K562 (cell line): ENCODE results near the gene ABCC11. TPM values are rescaled to one million over a fixed set of nuclear protein-coding genes. Genes with fewer than 3 reads are reported as not detected.

Experiments used
- ATAC-seq: fragments of 200-7000 bp; cut with Tn5 transposase; 3 replicates; pipeline ENCODE4 v1.9.1; 2020; ENCODE audit warnings: moderate library complexity
- BruUV-seq: library from RNA; stranded (reverse); fragments of 400-500 nt; replicated peaks from 2 replicates; lab custom pipeline; 2021; lab: Mats Ljungman, UMichigan
- CTCF ChIA-PET: fragments of 300-600 bp; formaldehyde crosslinking; extraction: SDS; loops from one replicate; lab custom pipeline; 2021; ENCODE audit warnings: low intra/inter-chr PET ratio; lab: Yijun Ruan, JAX
- POLR2A ChIA-PET: fragments of 300-600, 350-650 bp; sonication (Branson Sonifier 250); formaldehyde crosslinking; extraction: SDS; loops from one replicate; lab custom pipeline; 2021; ENCODE audit warnings: antibody characterized with exemption, inconsistent platforms; lab: Yijun Ruan, JAX
- DNase-seq, 4 experiments: peaks; one replicate each; pipeline versions ENCODE4 v3.0.0 to v3.0.0-alpha.2; 2011 to 2018; ENCODE audit warnings: low spot score in 3 of 4, mixed read lengths in 3 of 4; ENCODE audit errors: extremely low read depth in 1 of 4
- FAIRE-seq: peaks from 2 replicates; lab custom pipeline; 2011; peaks lifted over from hg19 to GRCh38; lab: Jason Lieb, UNC
- H2AFZ ChIP-seq: 2 replicates; pipeline ENCODE4 v1.6.0; 2011; ENCODE audit warnings: low read depth, low read length, control low read depth, inconsistent platforms
- H3K27ac ChIP-seq: fragments of 200-600 bp; 3 replicates; pipeline ENCODE4 v1.8.0; 2011; ENCODE audit warnings: low read depth, mild to moderate bottlenecking, control low read depth, inconsistent platforms, low read length, moderate library complexity, mixed read lengths; ENCODE audit errors: extremely low read depth
- H3K27me3 ChIP-seq, 2 experiments: fragments of 300-600 bp in 1 of 2; 2 replicates in 1 of 2; 3 replicates in 1 of 2; pipeline versions ENCODE4 v1.6.0 to v1.8.0; 2011; ENCODE audit warnings: inconsistent platforms in 2 of 2, low read length in 2 of 2, mild to moderate bottlenecking in 1 of 2, mixed read lengths in 1 of 2, moderate library complexity in 1 of 2; ENCODE audit not compliant: control insufficient read depth in 2 of 2, insufficient read depth in 2 of 2
- H3K36me3 ChIP-seq: fragments of 300-600 bp; 3 replicates; pipeline ENCODE4 v1.8.0; 2011; ENCODE audit warnings: mild to moderate bottlenecking, low read length, inconsistent platforms; ENCODE audit not compliant: control insufficient read depth, insufficient read depth
- H3K4me1 ChIP-seq, 2 experiments: fragments of 200-600 bp in 1 of 2; replicated peaks in 1 of 2; 2 replicates in 1 of 2; 3 replicates in 1 of 2; pipeline versions ENCODE4 v1.5.1 to v1.8.0; 2011; ENCODE audit warnings: inconsistent platforms in 2 of 2, low read length in 2 of 2, mild to moderate bottlenecking in 1 of 2, mixed read lengths in 1 of 2, moderate library complexity in 1 of 2; ENCODE audit not compliant: control insufficient read depth in 2 of 2, insufficient read depth in 2 of 2
- H3K4me2 ChIP-seq: 2 replicates; pipeline ENCODE4 v1.6.1; 2011; ENCODE audit warnings: low read length, control low read depth, inconsistent platforms, mixed read lengths; ENCODE audit not compliant: insufficient read depth
- H3K4me3 ChIP-seq: fragments of 200-600 bp; sonication (generic), shearing (Covaris generic); 2 replicates; pipeline ENCODE4 v1.5.1; 2016; ENCODE audit warnings: control low read depth, inconsistent platforms
- H3K79me2 ChIP-seq: fragments of 200-600 bp; 3 replicates; pipeline ENCODE4 v1.8.0; 2011; ENCODE audit warnings: low read length, inconsistent platforms; ENCODE audit not compliant: control insufficient read depth, insufficient read depth
- H3K9ac ChIP-seq, 2 experiments: 2 replicates each; pipeline versions ENCODE4 v1.6.0 to v1.6.1; 2011; ENCODE audit warnings: low read depth in 2 of 2, low read length in 2 of 2, control low read depth in 1 of 2, inconsistent platforms in 1 of 2, mild to moderate bottlenecking in 1 of 2, mixed read lengths in 1 of 2; ENCODE audit not compliant: insufficient read depth in 1 of 2
- H3K9me1 ChIP-seq: one replicate; pipeline ENCODE4 v1.6.0; 2011; ENCODE audit warnings: inconsistent platforms, mild to moderate bottlenecking, low read length, moderate library complexity; ENCODE audit not compliant: control insufficient read depth, insufficient read depth
- H3K9me3 ChIP-seq: replicated peaks from 2 replicates; pipeline ENCODE4 v1.5.1; 2011; ENCODE audit warnings: low read depth, low read length, inconsistent platforms; ENCODE audit not compliant: control insufficient read depth, insufficient read depth
- H4K20me1 ChIP-seq: replicated peaks from 2 replicates; pipeline ENCODE4 v1.6.1; 2011; ENCODE audit warnings: low read length, inconsistent platforms, mixed read lengths; ENCODE audit not compliant: control insufficient read depth, insufficient read depth
- MCM3 ChIP-seq: fragments of 450-650 bp; IDR thresholded peaks from 2 replicates; pipeline ENCODE4 v1.6.1; 2016
- MYNN ChIP-seq, 2 experiments: sonication (generic); formaldehyde crosslinking in 1 of 2; IDR thresholded peaks; 2 replicates each; pipeline versions ENCODE4 v1.5.0 to v1.6.1; 2016 to 2020; ENCODE audit warnings: antibody characterized with exemption in 1 of 2, missing genetic modification reagents in 1 of 2
- PHF21A ChIP-seq: fragments of 450-650 bp; IDR thresholded peaks from 2 replicates; pipeline ENCODE4 v1.6.1; 2017; ENCODE audit warnings: low read depth, borderline replicate concordance
- RB1 ChIP-seq: fragments of 450-650 bp; IDR thresholded peaks from 2 replicates; pipeline ENCODE4 v1.6.1; 2017; ENCODE audit warnings: low read depth, mild to moderate bottlenecking
- RBM22 ChIP-seq: fragments of 200-400 bp; formaldehyde crosslinking; IDR thresholded peaks from 2 replicates; pipeline ENCODE4 v1.6.1; 2018; ENCODE audit warnings: low read length, low read depth; ENCODE audit not compliant: poor library complexity, severe bottlenecking
- RBM25 ChIP-seq: fragments of 200-400 bp; formaldehyde crosslinking; IDR thresholded peaks from 2 replicates; pipeline ENCODE4 v1.6.1; 2018; ENCODE audit warnings: low read length, low read depth, moderate library complexity; ENCODE audit not compliant: severe bottlenecking
- RUNX1 ChIP-seq: sonication (generic); IDR thresholded peaks from 2 replicates; pipeline ENCODE4 v1.6.1; 2016; ENCODE audit warnings: antibody characterized with exemption, low read depth
- STAG1 ChIP-seq: sonication (generic); formaldehyde crosslinking; IDR thresholded peaks from 2 replicates; pipeline ENCODE4 v1.5.0; 2020; ENCODE audit warnings: missing genetic modification reagents, borderline replicate concordance
- TCF7L2 ChIP-seq: fragments of 150-350 bp; IDR thresholded peaks from 2 replicates; pipeline ENCODE4 v1.6.1; 2016; ENCODE audit warnings: low read depth, mild to moderate bottlenecking, low read length, moderate library complexity
- U2AF1 ChIP-seq: fragments of 200-400 bp; formaldehyde crosslinking; optimal IDR thresholded peaks from 2 replicates; pipeline ENCODE3; 2017; ENCODE audit warnings: mild to moderate bottlenecking, low read depth, low read length, moderate library complexity
- ZNF699 ChIP-seq: fragments of 250-450 bp; sonication (Bioruptor Pico); IDR thresholded peaks from 2 replicates; pipeline ENCODE4 v1.8.0; 2021; ENCODE audit warnings: mild to moderate bottlenecking, moderate library complexity; ENCODE audit not compliant: insufficient replicate concordance
- WGBS: fragments of 100-300 bp; shearing (Covaris generic); methylation state at CpG from one replicate; pipeline ENCODE4 v1.1.6; 2016; ENCODE audit warnings: low coverage, mixed read lengths; ENCODE audit not compliant: insufficient coverage; ENCODE audit errors: missing lambda C conversion rate; 5-methylcytosine and 5-hydroxymethylcytosine counted together
- in situ Hi-C: fragments of 300-500 bp; cut with MboI; formaldehyde crosslinking; loops from 4 replicates; pipeline ENCODE4 v1.15.0; 2018; ENCODE audit warnings: inconsistent platforms, mixed read lengths
- intact Hi-C: fragments of 100-400 bp; cut with micrococcal nuclease; formaldehyde crosslinking; loops from 2 replicates; pipeline ENCODE4 v1.14.2; 2022
- polyA plus RNA-seq, 8 experiments: library from polyadenylated mRNA; depleted of rRNA in 4 of 8; stranded (reverse) in 5 of 8; unstranded in 3 of 8; fragments of >200 nt; fragmentation: Nextera tagmentation in 2 of 8; fragmentation: Illumina TruSeq in 1 of 8; extraction: Ambion mirVana in 2 of 8; extraction: Trizol in 1 of 8; gene quantifications; 2 replicates each; pipeline versions ENCODE4 v1.2.1 to v1.2.3, GENCODE V29; 2011 to 2014; ENCODE audit warnings: inconsistent platforms in 1 of 8, missing spikeins in 1 of 8
- total RNA-seq, 7 experiments: library from RNA; depleted of rRNA in 6 of 7; stranded (reverse); fragments of >200 nt in 6 of 7; fragmentation: Illumina TruSeq in 2 of 7; extraction: Trizol in 2 of 7; gene quantifications; 2 replicates each; pipeline versions ENCODE4 v1.2.1 to v1.2.3, GENCODE V29; 2011 to 2021; ENCODE audit warnings: low replicate concordance in 1 of 7
- TF ChIP-seq, protein P1 (sequence below), 3 experiments: fragments of 200-800 bp in 1 of 3; sonication (Bioruptor generic) in 1 of 3; sonication (generic) in 1 of 3; formaldehyde crosslinking in 1 of 3; IDR thresholded peaks; 2 replicates each; pipeline versions ENCODE4 v1.6.1 to v1.8.0; 2016 to 2022; ENCODE audit warnings: mild to moderate bottlenecking in 2 of 3, missing compliant biosample characterization in 2 of 3, missing genetic modification characterization in 2 of 3, missing genetic modification reagents in 1 of 3
- TF ChIP-seq, protein P2 (sequence below): fragments of 450-650 bp; IDR thresholded peaks from 2 replicates; pipeline ENCODE4 v1.6.1; 2016; ENCODE audit warnings: borderline replicate concordance

The ABCC11 gene
- total and polyA plus RNA-seq, 9 of the 15 experiments (the other 6 are each of a cell fraction or from before 2014, with no cell fraction given): 0.04 to 0.14 (median 0.04) TPM; not detected in 6

DNA sequence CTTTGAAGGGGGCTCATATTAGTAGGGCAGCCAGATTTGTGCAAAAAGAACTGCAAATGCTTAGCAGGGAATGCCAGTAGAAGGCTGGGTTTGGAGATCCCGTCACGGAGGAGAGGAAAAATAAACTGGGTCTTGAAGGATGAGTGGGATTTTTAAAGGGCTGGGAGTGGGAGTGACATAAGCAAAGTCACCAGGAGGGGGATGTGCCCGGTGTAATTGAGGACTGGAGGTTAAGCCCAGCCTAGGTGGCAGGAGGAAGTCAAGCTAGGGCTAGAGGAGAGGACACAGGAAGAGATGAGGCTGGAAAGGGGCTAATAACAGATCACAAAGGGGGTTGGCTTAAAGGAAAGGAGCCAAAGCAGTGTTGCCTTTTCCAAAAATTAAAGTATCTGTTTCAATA is 26.4 kb downstream of the ABCC11 start:
- no TSS peak for BruUV-seq
- no peak overlapping the region for H2AFZ ChIP-seq
- in situ Hi-C loops: loop anchor here (10.0 kb wide), 1 partner anchor 404 kb away; no protein-coding TSS in a partner anchor
- H3K27ac ChIP-seq: no peak overlapping the region
- H3K79me2 ChIP-seq: no peaks in the 10 kb centered on the region
- H3K9ac ChIP-seq: no peak overlapping the region
- H3K9me1 ChIP-seq: no peaks in the 10 kb centered on the region
- no peaks in the 10 kb centered on the region for H4K20me1 ChIP-seq
- intact Hi-C loops: no loop called here
- H3K9me3 ChIP-seq: no peaks in the 10 kb centered on the region
- no peak overlapping the region for H3K4me2 ChIP-seq
- 0% methylated on average over 1 of the region's 3 CpGs for WGBS
- H3K4me3 ChIP-seq: no peak overlapping the region
- DNase-seq (no peak), ATAC-seq (no peak), FAIRE-seq (no peak)
- H3K27me3 ChIP-seq: peaks cover 15 to 35% of the 10 kb centered on the region in 2 experiments
- ChIA-PET CTCF (no interaction called here), POLR2A (no interaction called here)
- TF ChIP-seq U2AF1 (no peak), MYNN (IDR thresholded peaks at IDR 0.05) (no peak), MYNN (CRISPR knock-in tag; IDR thresholded peaks at IDR 0.05) (no peak), RBM22 (no peak), TCF7L2 (no peak), MCM3 (no peak), RBM25 (no peak), RB1 (no peak)
- H3K36me3 ChIP-seq: no peaks in the 10 kb centered on the region
- H3K4me1 ChIP-seq: no peaks in the 10 kb centered on the region

DNA sequence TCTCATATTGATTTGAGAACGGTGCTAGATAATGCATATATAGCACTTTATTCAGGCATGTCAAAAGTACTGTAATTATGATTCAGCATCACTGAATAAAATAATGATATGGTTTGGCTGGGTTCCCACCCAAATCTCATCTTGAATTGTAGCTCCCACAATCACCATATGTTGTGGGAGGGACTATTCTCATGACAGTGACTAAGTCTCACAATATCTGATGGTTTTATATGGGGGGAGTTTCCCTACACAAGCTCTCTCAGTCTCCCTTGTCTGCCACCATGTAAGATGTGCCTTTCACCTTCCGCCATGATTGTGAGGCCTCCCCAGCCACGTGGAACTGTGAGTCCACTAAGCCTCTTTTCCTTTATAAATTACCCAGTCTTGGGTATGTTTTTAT is 28.9 kb downstream of the ABCC11 start:
- no peak overlapping the region for H3K9ac ChIP-seq
- H3K9me1 ChIP-seq: no peaks in the 10 kb centered on the region
- no peak overlapping the region for H3K4me2 ChIP-seq
- no peak overlapping the region for H3K4me3 ChIP-seq
- H4K20me1 ChIP-seq: no peaks in the 10 kb centered on the region
- ATAC-seq: no peak
- H3K27me3 ChIP-seq: peaks cover 15 to 30% of the 10 kb centered on the region in 2 experiments
- in situ Hi-C loops (no loop called here), intact Hi-C loops (no loop called here)
- no peaks in the 10 kb centered on the region for H3K36me3 ChIP-seq
- ChIA-PET CTCF (no interaction called here), POLR2A (interaction anchor here (0.6 kb wide), 1 partner anchor 306 kb away, joined by 3 read pairs; no protein-coding TSS in a partner anchor)
- no peak overlapping the region for H2AFZ ChIP-seq
- no peak overlapping the region for H3K27ac ChIP-seq
- no peak for FAIRE-seq
- H3K4me1 ChIP-seq: no peaks in the 10 kb centered on the region
- H3K79me2 ChIP-seq: no peaks in the 10 kb centered on the region
- WGBS: 2% methylated on average over 3 of the region's 3 CpGs
- H3K9me3 ChIP-seq: no peaks in the 10 kb centered on the region
- no TSS peak for BruUV-seq
- no peak for DNase-seq
- TF ChIP-seq ZNF699 (CRISPR knock-in tag) (no peak), STAG1 (CRISPR knock-in tag) (no peak), RUNX1 (no peak), PHF21A (no peak)
- TF ChIP-seq, protein P1, sequence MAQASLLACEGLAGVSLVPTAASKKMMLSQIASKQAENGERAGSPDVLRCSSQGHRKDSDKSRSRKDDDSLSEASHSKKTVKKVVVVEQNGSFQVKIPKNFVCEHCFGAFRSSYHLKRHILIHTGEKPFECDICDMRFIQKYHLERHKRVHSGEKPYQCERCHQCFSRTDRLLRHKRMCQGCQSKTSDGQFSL (CRISPR knock-in tag; IDR thresholded peaks at IDR 0.05): no peak
- TF ChIP-seq, protein P1 (tag; IDR thresholded peaks at IDR 0.05): no peak
- TF ChIP-seq, protein P2, sequence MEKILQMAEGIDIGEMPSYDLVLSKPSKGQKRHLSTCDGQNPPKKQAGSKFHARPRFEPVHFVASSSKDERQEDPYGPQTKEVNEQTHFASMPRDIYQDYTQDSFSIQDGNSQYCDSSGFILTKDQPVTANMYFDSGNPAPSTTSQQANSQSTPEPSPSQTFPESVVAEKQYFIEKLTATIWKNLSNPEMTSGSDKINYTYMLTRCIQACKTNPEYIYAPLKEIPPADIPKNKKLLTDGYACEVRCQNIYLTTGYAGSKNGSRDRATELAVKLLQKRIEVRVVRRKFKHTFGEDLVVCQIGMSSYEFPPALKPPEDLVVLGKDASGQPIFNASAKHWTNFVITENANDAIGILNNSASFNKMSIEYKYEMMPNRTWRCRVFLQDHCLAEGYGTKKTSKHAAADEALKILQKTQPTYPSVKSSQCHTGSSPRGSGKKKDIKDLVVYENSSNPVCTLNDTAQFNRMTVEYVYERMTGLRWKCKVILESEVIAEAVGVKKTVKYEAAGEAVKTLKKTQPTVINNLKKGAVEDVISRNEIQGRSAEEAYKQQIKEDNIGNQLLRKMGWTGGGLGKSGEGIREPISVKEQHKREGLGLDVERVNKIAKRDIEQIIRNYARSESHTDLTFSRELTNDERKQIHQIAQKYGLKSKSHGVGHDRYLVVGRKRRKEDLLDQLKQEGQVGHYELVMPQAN: no peak
